Colonic mucosa (tissue), 4 donors: Measurements from ENCODE around the gene PRRX1. TPM values are rescaled to one million over a fixed set of nuclear protein-coding genes. Genes with fewer than 3 reads are reported as not detected.

Experiments
- DNase-seq: peaks from one replicate; pipeline ENCODE4 v3.0.0-alpha.2; 2020
- H3K27ac ChIP-seq: fragments of 200-600 bp; one replicate; pipeline ENCODE4 v1.8.0; 2021
- H3K27me3 ChIP-seq: fragments of 200-600 bp; one replicate; pipeline ENCODE4 v1.8.0; 2021
- H3K36me3 ChIP-seq: fragments of 200-600 bp; one replicate; pipeline ENCODE4 v1.8.0; 2021
- H3K4me1 ChIP-seq: fragments of 200-600 bp; one replicate; pipeline ENCODE4 v1.8.0; 2021; ENCODE audit warnings: mild to moderate bottlenecking
- H3K4me3 ChIP-seq: fragments of 200-600 bp; one replicate; pipeline ENCODE4 v1.8.0; 2021
- H3K9ac ChIP-seq, 2 donors: one replicate each; pipeline ENCODE4 v1.7.0; 2013; ENCODE audit warnings: control low read depth in 2 of 2, low read depth in 2 of 2, low read length in 2 of 2
- H3K9me3 ChIP-seq: fragments of 200-600 bp; one replicate; pipeline ENCODE4 v1.8.0; 2021
- intact Hi-C: fragments of 100-400 bp; cut with DNase I; formaldehyde crosslinking; loops from one replicate; pipeline ENCODE4 v1.14.1; 2022
- total RNA-seq, 2 donors: library from RNA; stranded (reverse); fragmentation: NEBNext Ultra II Directional in 1 of 2; extraction: Animal tissue kit (Norgen Biotek cat#: 25700) in 1 of 2; gene quantifications; one replicate each; pipeline ENCODE4 v1.2.1, GENCODE V29; 2021
- TF ChIP-seq, protein P1 (sequence below): fragments of 200-600 bp; IDR thresholded peaks from one replicate; pipeline ENCODE4 v1.8.0; 2022; ENCODE audit warnings: antibody characterized with exemption, mild to moderate bottlenecking
- donor health status: healthy.
- donor health status: DM: no; HTN: no; CAD: no.
- donor health status: DM: no; HTN: no; CAD: no.

The PRRX1 gene
- total RNA-seq, 2 donors from 2014 or later: 1.5 to 2.5 TPM

DNA sequence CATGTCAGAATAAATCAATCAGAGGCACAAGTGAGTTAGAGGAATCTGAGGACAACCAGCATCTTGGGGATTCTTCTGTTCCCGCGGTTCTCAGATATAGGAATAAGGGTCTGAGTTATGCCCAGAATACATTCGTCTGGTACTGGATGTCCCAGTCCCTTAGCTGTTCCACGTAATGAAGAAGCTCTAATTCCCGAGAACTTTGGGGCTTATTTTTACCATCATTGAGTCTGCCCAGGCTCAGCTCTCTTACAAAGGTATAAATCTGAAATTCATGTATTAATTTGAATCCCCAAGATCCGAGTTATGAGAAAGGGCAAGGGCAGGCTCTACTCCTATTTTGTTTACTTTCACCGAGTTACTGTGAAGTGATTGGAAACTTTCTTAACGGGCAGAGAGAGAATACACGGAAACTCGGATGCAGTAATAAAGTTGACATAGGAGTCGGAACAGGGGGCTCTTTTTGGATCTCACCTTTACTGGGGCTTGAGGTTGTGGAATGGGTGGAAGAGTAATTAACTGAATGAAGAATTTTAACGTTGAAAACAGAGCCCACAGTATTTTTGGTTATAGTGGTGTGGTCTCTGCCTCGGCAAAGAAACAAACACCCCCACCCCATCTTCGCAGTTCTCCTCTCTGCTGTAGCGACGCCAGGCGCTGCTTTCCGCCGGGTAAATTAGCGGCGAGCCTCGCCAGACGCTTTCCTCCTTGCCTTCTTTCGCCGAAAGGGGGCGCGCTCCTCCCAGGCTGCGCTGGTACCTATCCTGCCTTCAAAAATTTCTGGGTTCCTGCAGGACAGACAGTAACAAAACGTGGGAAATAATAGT lies 7.1 kb downstream of the PRRX1 start:
- intact Hi-C loops: no loop called here
- peaks cover 44% of the 10 kb centered on the region for H3K27me3 ChIP-seq
- TF ChIP-seq, protein P1, sequence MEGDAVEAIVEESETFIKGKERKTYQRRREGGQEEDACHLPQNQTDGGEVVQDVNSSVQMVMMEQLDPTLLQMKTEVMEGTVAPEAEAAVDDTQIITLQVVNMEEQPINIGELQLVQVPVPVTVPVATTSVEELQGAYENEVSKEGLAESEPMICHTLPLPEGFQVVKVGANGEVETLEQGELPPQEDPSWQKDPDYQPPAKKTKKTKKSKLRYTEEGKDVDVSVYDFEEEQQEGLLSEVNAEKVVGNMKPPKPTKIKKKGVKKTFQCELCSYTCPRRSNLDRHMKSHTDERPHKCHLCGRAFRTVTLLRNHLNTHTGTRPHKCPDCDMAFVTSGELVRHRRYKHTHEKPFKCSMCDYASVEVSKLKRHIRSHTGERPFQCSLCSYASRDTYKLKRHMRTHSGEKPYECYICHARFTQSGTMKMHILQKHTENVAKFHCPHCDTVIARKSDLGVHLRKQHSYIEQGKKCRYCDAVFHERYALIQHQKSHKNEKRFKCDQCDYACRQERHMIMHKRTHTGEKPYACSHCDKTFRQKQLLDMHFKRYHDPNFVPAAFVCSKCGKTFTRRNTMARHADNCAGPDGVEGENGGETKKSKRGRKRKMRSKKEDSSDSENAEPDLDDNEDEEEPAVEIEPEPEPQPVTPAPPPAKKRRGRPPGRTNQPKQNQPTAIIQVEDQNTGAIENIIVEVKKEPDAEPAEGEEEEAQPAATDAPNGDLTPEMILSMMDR: peak; percentile 51
- no peak overlapping the region for H3K9ac ChIP-seq
- DNase-seq: peak; percentile 61
- no peaks in the 10 kb centered on the region for H3K36me3 ChIP-seq
- no peak overlapping the region for H3K4me3 ChIP-seq
- no peaks in the 10 kb centered on the region for H3K4me1 ChIP-seq
- no peak overlapping the region for H3K27ac ChIP-seq
- H3K9me3 ChIP-seq: no peaks in the 10 kb centered on the region

- H3K27me3 ChIP-seq: peaks cover 40% of the 10 kb centered on the region
- H3K4me1 ChIP-seq: no peaks in the 10 kb centered on the region
- DNase-seq: no peak
- intact Hi-C loops: no loop called here
- no peak overlapping the region for H3K27ac ChIP-seq
- no peaks in the 10 kb centered on the region for H3K9me3 ChIP-seq
- H3K9ac ChIP-seq: no peak overlapping the region
- H3K4me3 ChIP-seq: no peak overlapping the region
- TF ChIP-seq, protein P1: no peak
- no peaks in the 10 kb centered on the region for H3K36me3 ChIP-seq
These were observed 7.7 kb downstream of the PRRX1 start for GRCh38 chr1:170671629-170671963.

DNA sequence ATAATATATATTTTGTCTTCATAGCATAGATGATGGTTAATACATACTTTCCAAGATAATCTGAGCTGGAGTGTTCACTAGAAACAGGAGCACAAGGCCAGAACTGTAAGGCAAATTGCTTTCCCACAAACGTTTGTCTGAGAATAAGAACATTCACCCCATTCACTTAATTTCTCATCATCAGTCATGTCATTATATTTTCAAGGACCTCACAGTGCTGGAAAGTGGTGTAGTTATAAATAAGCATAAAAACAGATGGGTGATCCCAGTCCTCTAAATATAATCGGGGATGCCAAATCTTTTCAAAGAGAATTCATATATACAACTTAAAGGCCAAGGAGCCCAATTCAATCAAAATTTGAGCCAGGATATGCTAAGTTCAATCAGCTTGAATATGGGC lies 8.4 kb downstream of the PRRX1 start:
- TF ChIP-seq, protein P1: no peak
- H3K4me1 ChIP-seq: no peaks in the 10 kb centered on the region
- H3K9me3 ChIP-seq: no peaks in the 10 kb centered on the region
- peaks cover 36% of the 10 kb centered on the region for H3K27me3 ChIP-seq
- H3K4me3 ChIP-seq: no peak overlapping the region
- H3K9ac ChIP-seq: no peak overlapping the region
- intact Hi-C loops: no loop called here
- no peak overlapping the region for H3K27ac ChIP-seq
- DNase-seq: no peak
- no peaks in the 10 kb centered on the region for H3K36me3 ChIP-seq

GRCh38 chr1:170674239-170674638 lies 10.3 kb downstream of the PRRX1 start:
- H3K36me3 ChIP-seq: no peaks in the 10 kb centered on the region
- no peaks in the 10 kb centered on the region for H3K9me3 ChIP-seq
- H3K4me3 ChIP-seq: no peak overlapping the region
- no peak for DNase-seq
- intact Hi-C loops: no loop called here
- TF ChIP-seq, protein P1: no peak
- H3K4me1 ChIP-seq: no peaks in the 10 kb centered on the region
- no peak overlapping the region for H3K27ac ChIP-seq
- no peak overlapping the region for H3K9ac ChIP-seq
- peaks cover 20% of the 10 kb centered on the region for H3K27me3 ChIP-seq

GRCh38 chr1:170674986-170675385 lies 11.1 kb downstream of the PRRX1 start:
- intact Hi-C loops: no loop called here
- Histone ChIP-seq H3K4me1 (no peaks in the 10 kb centered on the region), H3K9me3 (no peaks in the 10 kb centered on the region), H3K9ac (no peak overlapping the region), H3K4me3 (no peak overlapping the region), H3K36me3 (no peaks in the 10 kb centered on the region), H3K27me3 (peaks cover 12% of the 10 kb centered on the region), H3K27ac (no peak overlapping the region)
- DNase-seq: no peak
- TF ChIP-seq, protein P1: no peak
